Progenitor cell of endocrine pancreas (in vitro differentiated cells): Measurements from ENCODE around the gene SLC25A42. TPM values are rescaled to one million over a fixed set of nuclear protein-coding genes. Genes with fewer than 3 reads are reported as not detected.

Source experiments
- DNase-seq: peaks from one replicate; pipeline ENCODE4 v3.0.0; 2021; ENCODE audit warnings: low spot score; ENCODE audit not compliant: unreplicated experiment
- H3K27ac Mint-ChIP-seq: 2 replicates; pipeline ENCODE4 v1.8.0; 2021; ENCODE audit warnings: mild to moderate bottlenecking, moderate library complexity, mixed read lengths
- H3K27me3 Mint-ChIP-seq: 2 replicates; pipeline ENCODE4 v1.8.0; 2021; ENCODE audit warnings: mixed read lengths
- H3K36me3 Mint-ChIP-seq: 2 replicates; pipeline ENCODE4 v1.8.0; 2022; ENCODE audit warnings: mixed read lengths; ENCODE audit not compliant: insufficient read depth
- H3K4me1 Mint-ChIP-seq: 2 replicates; pipeline ENCODE4 v1.8.0; 2021; ENCODE audit warnings: low read depth, mixed read lengths
- H3K4me3 Mint-ChIP-seq: 2 replicates; pipeline ENCODE4 v1.8.0; 2021; ENCODE audit warnings: low read depth, mild to moderate bottlenecking, moderate library complexity, mixed read lengths
- H3K9me3 Mint-ChIP-seq: 2 replicates; pipeline ENCODE4 v1.8.0; 2021; ENCODE audit warnings: low read depth, mixed read lengths
- CTCF ChIP-seq: fragments of 200-600 bp; sonication (generic); IDR thresholded peaks from one replicate; pipeline ENCODE4 v1.5.0; 2021; ENCODE audit warnings: antibody characterized with exemption, mild to moderate bottlenecking; ENCODE audit not compliant: unreplicated experiment
- total RNA-seq: library from RNA; stranded (reverse); gene quantifications from 2 replicates; pipeline ENCODE4 v1.2.1, GENCODE V29; 2021

SLC25A42 gene
- total RNA-seq, 1 donor from 2014 or later: 10.5 TPM

- no peak for TF ChIP-seq CTCF
- Mint-ChIP-seq H3K27me3 (peaks cover 13% of the 10 kb centered on the region), H3K4me3 (no peak overlapping the region), H3K9me3 (no peaks in the 10 kb centered on the region), H3K27ac (no peak overlapping the region), H3K36me3 (no peaks in the 10 kb centered on the region), H3K4me1 (peaks cover 9% of the 10 kb centered on the region)
- DNase-seq: no peak
These were observed 8.1 kb downstream of the SLC25A42 start for GRCh38 chr19:19071897-19072296.

GRCh38 chr19:19074196-19074882, 10.5 kb downstream of the SLC25A42 start:
- Mint-ChIP-seq H3K36me3 (peaks cover 3% of the 10 kb centered on the region), H3K9me3 (no peaks in the 10 kb centered on the region), H3K27ac (no peak overlapping the region), H3K27me3 (peaks cover 10% of the 10 kb centered on the region), H3K4me1 (peaks cover 9% of the 10 kb centered on the region), H3K4me3 (no peak overlapping the region)
- no peak for TF ChIP-seq CTCF
- no peak for DNase-seq

GRCh38 chr19:19075126-19075525, 11.3 kb downstream of the SLC25A42 start:
- DNase-seq: no peak
- TF ChIP-seq CTCF: no peak
- Mint-ChIP-seq H3K36me3 (peaks cover 3% of the 10 kb centered on the region), H3K27me3 (peaks cover 10% of the 10 kb centered on the region), H3K4me1 (peaks cover 9% of the 10 kb centered on the region), H3K9me3 (no peaks in the 10 kb centered on the region), H3K27ac (no peak overlapping the region), H3K4me3 (no peak overlapping the region)

- no peak for DNase-seq
- H3K36me3 Mint-ChIP-seq: peaks cover 3% of the 10 kb centered on the region
- H3K4me1 Mint-ChIP-seq: peaks cover 9% of the 10 kb centered on the region
- H3K4me3 Mint-ChIP-seq: no peak overlapping the region
- H3K27me3 Mint-ChIP-seq: peaks cover 10% of the 10 kb centered on the region
- no peaks in the 10 kb centered on the region for H3K9me3 Mint-ChIP-seq
- TF ChIP-seq CTCF: no peak
- no peak overlapping the region for H3K27ac Mint-ChIP-seq
These were observed 12.7 kb downstream of the SLC25A42 start for GRCh38 chr19:19076476-19076875.

- peaks cover 3% of the 10 kb centered on the region for H3K36me3 Mint-ChIP-seq
- peaks cover 14% of the 10 kb centered on the region for H3K27me3 Mint-ChIP-seq
- H3K4me1 Mint-ChIP-seq: peaks cover 9% of the 10 kb centered on the region
- no peak overlapping the region for H3K4me3 Mint-ChIP-seq
- TF ChIP-seq CTCF: no peak
- no peak overlapping the region for H3K27ac Mint-ChIP-seq
- no peaks in the 10 kb centered on the region for H3K9me3 Mint-ChIP-seq
- no peak for DNase-seq
These were observed 13.3 kb downstream of the SLC25A42 start for GRCh38 chr19:19077103-19077502.
